ENCODE results near the gene AGFG2. TPM values are rescaled to one million over a fixed set of nuclear protein-coding genes. Genes with fewer than 3 reads are reported as not detected.

The AGFG2 gene
- total RNA-seq, 1 experiment from 2014 or later: 42.5 TPM

DNA sequence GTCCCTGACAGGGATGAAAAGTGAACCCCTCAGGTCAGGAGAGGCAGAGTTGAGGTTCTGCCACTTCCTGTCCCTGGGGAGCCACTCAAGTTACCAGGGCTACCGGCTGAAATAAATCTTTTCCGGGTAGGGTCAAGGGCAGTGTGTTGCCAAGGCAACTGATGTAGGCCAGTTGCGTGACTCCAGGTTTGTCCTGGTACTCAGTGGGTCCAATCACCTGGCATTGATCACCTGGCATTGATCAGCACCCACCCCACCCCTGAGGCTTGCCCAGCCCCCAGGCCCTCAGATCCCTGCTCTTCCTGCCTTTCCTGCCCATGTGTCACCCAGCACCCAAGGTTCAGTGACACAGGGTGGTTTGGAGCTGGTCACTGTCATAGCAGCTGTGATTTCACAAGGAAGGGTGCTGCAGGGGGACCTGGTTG, 28.8 kb downstream of the AGFG2 start:
- intact Hi-C loops (cut with micrococcal nuclease; ENCODE audit: unreplicated experiment): no loop called here
- ATAC-seq (no peak), DNase-seq (ENCODE audit: low read depth, low spot score) (no peak)
- TF ChIP-seq, protein P1, sequence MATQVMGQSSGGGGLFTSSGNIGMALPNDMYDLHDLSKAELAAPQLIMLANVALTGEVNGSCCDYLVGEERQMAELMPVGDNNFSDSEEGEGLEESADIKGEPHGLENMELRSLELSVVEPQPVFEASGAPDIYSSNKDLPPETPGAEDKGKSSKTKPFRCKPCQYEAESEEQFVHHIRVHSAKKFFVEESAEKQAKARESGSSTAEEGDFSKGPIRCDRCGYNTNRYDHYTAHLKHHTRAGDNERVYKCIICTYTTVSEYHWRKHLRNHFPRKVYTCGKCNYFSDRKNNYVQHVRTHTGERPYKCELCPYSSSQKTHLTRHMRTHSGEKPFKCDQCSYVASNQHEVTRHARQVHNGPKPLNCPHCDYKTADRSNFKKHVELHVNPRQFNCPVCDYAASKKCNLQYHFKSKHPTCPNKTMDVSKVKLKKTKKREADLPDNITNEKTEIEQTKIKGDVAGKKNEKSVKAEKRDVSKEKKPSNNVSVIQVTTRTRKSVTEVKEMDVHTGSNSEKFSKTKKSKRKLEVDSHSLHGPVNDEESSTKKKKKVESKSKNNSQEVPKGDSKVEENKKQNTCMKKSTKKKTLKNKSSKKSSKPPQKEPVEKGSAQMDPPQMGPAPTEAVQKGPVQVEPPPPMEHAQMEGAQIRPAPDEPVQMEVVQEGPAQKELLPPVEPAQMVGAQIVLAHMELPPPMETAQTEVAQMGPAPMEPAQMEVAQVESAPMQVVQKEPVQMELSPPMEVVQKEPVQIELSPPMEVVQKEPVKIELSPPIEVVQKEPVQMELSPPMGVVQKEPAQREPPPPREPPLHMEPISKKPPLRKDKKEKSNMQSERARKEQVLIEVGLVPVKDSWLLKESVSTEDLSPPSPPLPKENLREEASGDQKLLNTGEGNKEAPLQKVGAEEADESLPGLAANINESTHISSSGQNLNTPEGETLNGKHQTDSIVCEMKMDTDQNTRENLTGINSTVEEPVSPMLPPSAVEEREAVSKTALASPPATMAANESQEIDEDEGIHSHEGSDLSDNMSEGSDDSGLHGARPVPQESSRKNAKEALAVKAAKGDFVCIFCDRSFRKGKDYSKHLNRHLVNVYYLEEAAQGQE (IDR thresholded peaks at IDR 0.05; ENCODE audit: insufficient read depth in 1 of 2, low read depth in 2 of 2, low read length in 1 of 2): no peak
- TF ChIP-seq SIN3A (IDR thresholded peaks at IDR 0.05; ENCODE audit: borderline replicate concordance, insufficient read depth, low read depth, low read length): no peak
- no peak for TF ChIP-seq TCF7L2 (IDR thresholded peaks at IDR 0.05; ENCODE audit: low read depth, low read length)
- no peak for TF ChIP-seq POLR2AphosphoS5 (IDR thresholded peaks at IDR 0.05; ENCODE audit: low read depth, low read length)
- TF ChIP-seq, protein P2, sequence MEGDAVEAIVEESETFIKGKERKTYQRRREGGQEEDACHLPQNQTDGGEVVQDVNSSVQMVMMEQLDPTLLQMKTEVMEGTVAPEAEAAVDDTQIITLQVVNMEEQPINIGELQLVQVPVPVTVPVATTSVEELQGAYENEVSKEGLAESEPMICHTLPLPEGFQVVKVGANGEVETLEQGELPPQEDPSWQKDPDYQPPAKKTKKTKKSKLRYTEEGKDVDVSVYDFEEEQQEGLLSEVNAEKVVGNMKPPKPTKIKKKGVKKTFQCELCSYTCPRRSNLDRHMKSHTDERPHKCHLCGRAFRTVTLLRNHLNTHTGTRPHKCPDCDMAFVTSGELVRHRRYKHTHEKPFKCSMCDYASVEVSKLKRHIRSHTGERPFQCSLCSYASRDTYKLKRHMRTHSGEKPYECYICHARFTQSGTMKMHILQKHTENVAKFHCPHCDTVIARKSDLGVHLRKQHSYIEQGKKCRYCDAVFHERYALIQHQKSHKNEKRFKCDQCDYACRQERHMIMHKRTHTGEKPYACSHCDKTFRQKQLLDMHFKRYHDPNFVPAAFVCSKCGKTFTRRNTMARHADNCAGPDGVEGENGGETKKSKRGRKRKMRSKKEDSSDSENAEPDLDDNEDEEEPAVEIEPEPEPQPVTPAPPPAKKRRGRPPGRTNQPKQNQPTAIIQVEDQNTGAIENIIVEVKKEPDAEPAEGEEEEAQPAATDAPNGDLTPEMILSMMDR (IDR thresholded peaks at IDR 0.05): no peak
- POLR2A ChIA-PET: no interaction called here
- H3K27ac ChIP-seq (ENCODE audit: low read length): peak overlapping the region; percentile 34
- H3K4me3 ChIP-seq (ENCODE audit: low read depth in 2 of 2, low read length in 2 of 2): no peak overlapping the region
- no TSS peak for BruUV-seq (replicated peaks)
- H3K36me3 ChIP-seq (ENCODE audit: control insufficient read depth, insufficient read depth, low read length): no peaks in the 10 kb centered on the region
- CTCF ChIA-PET: no interaction called here
- in situ Hi-C loops (cut with HindIII; ENCODE audit: low pct_unique_long_range_greater_than_20kb, low sequenced_read_pairs): no loop called here
- H3K9me3 ChIP-seq (ENCODE audit: control insufficient read depth, insufficient read depth, low read depth, low read length): no peaks in the 10 kb centered on the region
- H3K4me1 ChIP-seq (ENCODE audit: control insufficient read depth, insufficient read depth, low read length): peaks cover 45% of the 10 kb centered on the region
- no peaks in the 10 kb centered on the region for H3K27me3 ChIP-seq (ENCODE audit: control insufficient read depth, insufficient read depth, low read length)

DNA sequence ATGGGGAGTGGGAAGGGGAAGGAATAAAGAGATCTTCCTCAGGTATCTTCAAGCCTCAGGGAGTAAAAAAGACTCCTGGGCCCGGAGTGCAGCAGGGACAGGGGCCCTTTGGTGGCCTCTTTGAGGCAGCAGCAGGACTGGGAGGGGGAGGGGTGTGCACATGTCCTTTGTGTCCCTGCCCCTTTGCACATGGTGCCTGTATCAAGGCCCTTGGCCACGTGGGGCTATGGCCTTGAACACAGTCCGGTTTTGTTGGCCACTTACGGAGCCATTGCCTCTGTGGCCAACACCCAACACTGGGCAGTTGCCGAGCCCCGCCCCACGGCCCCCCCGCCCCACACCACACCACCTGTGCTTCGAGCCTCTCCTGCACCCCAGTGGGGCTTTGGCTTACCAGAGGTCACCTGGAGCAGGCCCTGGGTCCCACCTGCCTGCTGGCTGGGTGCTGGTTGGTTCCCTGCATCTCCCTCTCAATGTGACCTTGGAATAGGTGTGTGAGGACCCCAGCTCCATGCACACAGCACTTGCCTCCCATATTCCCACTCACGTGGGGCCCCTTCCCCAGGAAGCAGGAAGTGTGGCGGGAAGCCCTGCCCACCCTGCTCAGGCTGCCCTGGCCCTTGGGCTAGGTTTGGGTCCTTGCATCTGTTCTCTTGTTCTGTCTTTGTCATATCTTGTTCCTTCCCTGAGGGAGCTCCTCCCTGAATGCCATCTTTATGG, 29.3 kb downstream of the AGFG2 start:
- peaks cover 45% of the 10 kb centered on the region for H3K4me1 ChIP-seq (ENCODE audit: control insufficient read depth, insufficient read depth, low read length)
- TF ChIP-seq TCF7L2 (IDR thresholded peaks at IDR 0.05; ENCODE audit: low read depth, low read length) (no peak), SIN3A (IDR thresholded peaks at IDR 0.05; ENCODE audit: borderline replicate concordance, insufficient read depth, low read depth, low read length) (no peak), POLR2AphosphoS5 (IDR thresholded peaks at IDR 0.05; ENCODE audit: low read depth, low read length) (no peak)
- TF ChIP-seq, protein P2 (IDR thresholded peaks at IDR 0.05): no peak
- TF ChIP-seq, protein P1 (IDR thresholded peaks at IDR 0.05; ENCODE audit: insufficient read depth in 1 of 2, low read depth in 2 of 2, low read length in 1 of 2): no peak
- no peak overlapping the region for H3K27ac ChIP-seq (ENCODE audit: low read length)
- H3K36me3 ChIP-seq (ENCODE audit: control insufficient read depth, insufficient read depth, low read length): no peaks in the 10 kb centered on the region
- ATAC-seq (no peak), DNase-seq (ENCODE audit: low read depth, low spot score) (no peak)
- no peaks in the 10 kb centered on the region for H3K27me3 ChIP-seq (ENCODE audit: control insufficient read depth, insufficient read depth, low read length)
- BruUV-seq (replicated peaks): no TSS peak
- POLR2A ChIA-PET: no interaction called here
- CTCF ChIA-PET: interaction anchor here (0.6 to 1.1 kb wide), 3 partner anchors 18 to 99 kb away, joined by 3 to 4 read pairs (median 4); partner anchors contain the start of genes FBXO24 and LRCH4
- H3K9me3 ChIP-seq (ENCODE audit: control insufficient read depth, insufficient read depth, low read depth, low read length): no peaks in the 10 kb centered on the region
- in situ Hi-C loops (cut with HindIII; ENCODE audit: low pct_unique_long_range_greater_than_20kb, low sequenced_read_pairs): no loop called here
- H3K4me3 ChIP-seq (ENCODE audit: low read depth in 2 of 2, low read length in 2 of 2): no peak overlapping the region
- intact Hi-C loops (cut with micrococcal nuclease; ENCODE audit: unreplicated experiment): no loop called here

Data from Panc1 (cell line).